HG02610 (cell line): ENCODE measurements around the gene CNTNAP5.

Source experiments
- ATAC-seq: cut with Tn5 transposase; IDR thresholded peaks from one replicate; pipeline ENCODE4 v1.9.1; 2021; ENCODE audit warnings: mild to moderate bottlenecking, moderate library complexity; ENCODE audit not compliant: unreplicated experiment

Gene CNTNAP5

DNA sequence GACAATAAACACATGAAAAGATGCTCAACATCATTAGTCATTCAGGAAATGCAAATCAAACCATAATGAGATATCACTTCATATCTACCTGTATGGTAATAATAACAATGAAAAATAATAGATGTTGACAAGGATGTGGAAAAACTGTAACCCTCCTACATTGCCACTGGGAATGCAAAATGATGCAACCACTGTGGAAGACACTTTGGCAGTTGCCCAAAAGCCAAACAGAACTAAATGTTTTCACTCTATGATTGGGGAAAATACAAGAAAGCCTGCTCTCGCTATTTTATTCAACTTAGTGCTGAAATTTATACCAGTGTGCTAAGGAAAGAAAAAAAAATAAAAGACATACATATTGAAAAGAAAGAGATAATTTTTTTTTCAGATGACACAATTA is 934.5 kb downstream of the CNTNAP5 start:
- ATAC-seq: no peak

DNA sequence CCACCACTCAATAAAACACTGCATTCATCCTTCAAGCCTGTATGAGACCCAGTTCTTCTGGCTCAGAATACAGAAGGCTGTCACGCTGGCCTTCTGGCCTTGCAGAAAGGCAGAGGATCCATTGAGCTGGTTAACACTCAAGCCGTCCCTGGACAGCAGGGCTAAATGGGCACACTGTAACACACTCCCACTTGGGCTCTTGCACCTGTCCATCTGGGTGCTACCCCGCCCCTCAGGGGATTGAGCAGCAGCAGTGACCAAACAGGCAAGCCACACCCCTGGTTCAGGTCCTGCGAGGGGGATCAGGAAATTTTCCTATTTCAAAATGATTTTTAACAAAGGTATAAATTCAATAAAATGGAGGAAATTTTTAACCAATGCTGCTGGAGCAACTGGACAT is 936.0 kb downstream of the CNTNAP5 start:
- no peak for ATAC-seq
